ENCODE measurements around the gene ERH.
A peak's percentile ranks its signal among the peaks of the same experiment; 100 is the strongest.
"Not testable (repeated sequence)": the region's sequence is repeated elsewhere in the genome, so short reads cannot be mapped to it uniquely, and the experiment has no call there.

Gene ERH

GRCh38 chr14:69429643-69430042 is 31.5 kb upstream of the ERH start:
- TF ChIP-seq, protein P1, sequence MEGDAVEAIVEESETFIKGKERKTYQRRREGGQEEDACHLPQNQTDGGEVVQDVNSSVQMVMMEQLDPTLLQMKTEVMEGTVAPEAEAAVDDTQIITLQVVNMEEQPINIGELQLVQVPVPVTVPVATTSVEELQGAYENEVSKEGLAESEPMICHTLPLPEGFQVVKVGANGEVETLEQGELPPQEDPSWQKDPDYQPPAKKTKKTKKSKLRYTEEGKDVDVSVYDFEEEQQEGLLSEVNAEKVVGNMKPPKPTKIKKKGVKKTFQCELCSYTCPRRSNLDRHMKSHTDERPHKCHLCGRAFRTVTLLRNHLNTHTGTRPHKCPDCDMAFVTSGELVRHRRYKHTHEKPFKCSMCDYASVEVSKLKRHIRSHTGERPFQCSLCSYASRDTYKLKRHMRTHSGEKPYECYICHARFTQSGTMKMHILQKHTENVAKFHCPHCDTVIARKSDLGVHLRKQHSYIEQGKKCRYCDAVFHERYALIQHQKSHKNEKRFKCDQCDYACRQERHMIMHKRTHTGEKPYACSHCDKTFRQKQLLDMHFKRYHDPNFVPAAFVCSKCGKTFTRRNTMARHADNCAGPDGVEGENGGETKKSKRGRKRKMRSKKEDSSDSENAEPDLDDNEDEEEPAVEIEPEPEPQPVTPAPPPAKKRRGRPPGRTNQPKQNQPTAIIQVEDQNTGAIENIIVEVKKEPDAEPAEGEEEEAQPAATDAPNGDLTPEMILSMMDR (IDR thresholded peaks at IDR 0.05; ENCODE audit: low read depth, low read length) = no peak
- H3K4me3 ChIP-seq (ENCODE audit: low read depth, low read length) = no peak overlapping the region
- no peak for DNase-seq (ENCODE audit: low read depth, low spot score)
- in situ Hi-C loops (cut with HindIII; ENCODE audit: low sequenced_read_pairs) = no loop called here

DNA sequence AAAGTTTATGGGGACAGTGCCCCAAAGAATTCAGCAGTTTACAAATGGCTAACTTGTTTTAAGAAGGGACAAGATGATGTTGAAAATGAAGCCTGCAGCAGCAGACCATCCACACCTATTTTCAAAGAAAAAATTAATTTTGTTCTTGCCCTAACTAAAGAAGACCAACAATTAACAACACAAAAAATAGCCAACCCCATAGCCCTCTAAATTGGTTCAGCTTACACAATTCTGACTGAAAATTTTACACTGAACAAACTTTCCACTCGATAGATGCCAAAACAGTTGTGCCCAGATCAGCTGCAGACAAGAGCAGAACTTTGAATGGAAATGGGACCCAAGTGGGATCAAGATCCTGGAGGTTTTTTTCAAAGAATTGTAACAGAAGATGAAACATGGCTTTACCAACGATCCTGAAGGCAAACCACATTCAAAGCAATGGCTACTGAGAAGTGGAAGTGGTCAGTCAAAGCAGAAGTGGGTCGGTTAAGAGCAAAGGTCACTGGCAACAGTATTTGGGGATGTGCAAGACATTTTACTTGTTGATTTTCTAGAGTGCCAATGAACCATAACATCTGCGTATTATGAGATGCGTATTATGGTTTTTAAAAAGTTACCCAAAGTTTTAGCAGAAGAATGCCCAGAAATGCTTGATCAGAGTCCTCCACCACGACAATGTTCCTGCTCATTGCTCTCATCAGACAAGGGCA is 30.3 kb upstream of the ERH start:
- H3K4me3 ChIP-seq (ENCODE audit: low read depth, low read length) = no peak overlapping the region
- in situ Hi-C loops (cut with HindIII; ENCODE audit: low sequenced_read_pairs) = no loop called here
- TF ChIP-seq, protein P1 (IDR thresholded peaks at IDR 0.05; ENCODE audit: low read depth, low read length) = no peak
- DNase-seq (ENCODE audit: low read depth, low spot score) = no peak

GRCh38 chr14:69427596-69427995 is 29.5 kb upstream of the ERH start:
- H3K4me3 ChIP-seq (ENCODE audit: low read depth, low read length) = no peak overlapping the region
- TF ChIP-seq, protein P1 (IDR thresholded peaks at IDR 0.05; ENCODE audit: low read depth, low read length) = no peak
- no peak for DNase-seq (ENCODE audit: low read depth, low spot score)
- in situ Hi-C loops (cut with HindIII; ENCODE audit: low sequenced_read_pairs) = no loop called here

GRCh38 chr14:69424149-69424923 is 26.2 kb upstream of the ERH start:
- TF ChIP-seq, protein P1 (IDR thresholded peaks at IDR 0.05; ENCODE audit: low read depth, low read length) = no peak
- peak; percentile 23 for DNase-seq (ENCODE audit: low read depth, low spot score)
- H3K4me3 ChIP-seq (ENCODE audit: low read depth, low read length) = no peak overlapping the region
- in situ Hi-C loops (cut with HindIII; ENCODE audit: low sequenced_read_pairs) = no loop called here

DNA sequence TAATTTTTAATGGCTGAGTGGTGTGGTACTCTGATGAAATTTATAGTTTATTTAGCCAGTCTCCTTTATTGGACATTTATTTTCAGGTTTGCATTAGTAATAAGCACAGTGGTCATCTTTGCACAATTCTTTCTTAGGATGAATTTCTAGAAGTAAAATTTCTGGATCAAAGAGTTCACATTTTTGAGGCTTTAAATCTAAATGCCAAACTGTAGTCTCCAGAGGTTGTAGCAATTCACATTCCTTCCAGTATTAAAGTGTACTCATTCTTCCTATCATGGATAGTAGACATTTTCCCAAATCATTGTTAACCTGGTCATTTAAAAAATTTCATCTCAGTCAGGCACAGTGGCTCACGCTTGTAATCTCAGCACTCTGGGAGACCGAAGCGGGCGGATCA is 25.2 kb upstream of the ERH start:
- H3K4me3 ChIP-seq (ENCODE audit: low read depth, low read length) = no peak overlapping the region
- TF ChIP-seq, protein P1 (IDR thresholded peaks at IDR 0.05; ENCODE audit: low read depth, low read length) = no peak
- in situ Hi-C loops (cut with HindIII; ENCODE audit: low sequenced_read_pairs) = no loop called here
- no peak for DNase-seq (ENCODE audit: low read depth, low spot score)

DNA sequence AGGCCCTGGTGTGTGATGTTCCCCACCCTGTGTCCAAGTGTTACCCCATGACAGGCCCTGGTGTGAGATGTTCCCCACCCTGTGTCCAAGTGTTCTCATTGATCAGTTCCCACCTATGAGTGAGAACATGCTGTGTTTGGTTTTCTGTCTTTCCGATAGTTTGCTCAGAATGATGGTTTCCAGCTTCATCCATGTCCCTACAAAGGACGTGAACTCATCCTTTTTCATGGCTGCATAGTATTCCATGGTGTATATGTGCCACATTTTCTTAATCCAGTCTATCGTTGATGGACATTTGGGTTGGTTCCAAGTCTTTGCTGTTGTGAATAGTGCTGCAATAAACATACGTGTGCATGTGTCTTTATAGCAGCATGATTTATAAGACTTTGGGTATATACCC is 18.0 kb upstream of the ERH start:
- in situ Hi-C loops (cut with HindIII; ENCODE audit: low sequenced_read_pairs); DNase-seq (ENCODE audit: low read depth, low spot score); H3K4me3 ChIP-seq (ENCODE audit: low read depth, low read length): not testable (repeated sequence)

GRCh38 chr14:69413483-69413882 is 15.4 kb upstream of the ERH start:
- TF ChIP-seq, protein P1 (IDR thresholded peaks at IDR 0.05; ENCODE audit: low read depth, low read length) = no peak
- in situ Hi-C loops (cut with HindIII; ENCODE audit: low sequenced_read_pairs) = no loop called here
- H3K4me3 ChIP-seq (ENCODE audit: low read depth, low read length) = no peak overlapping the region
- no peak for DNase-seq (ENCODE audit: low read depth, low spot score)

Measured in astrocyte of the spinal cord (primary cell).